Measurements from ENCODE around the gene BICRA.

Gene BICRA

GRCh38 chr19:47670736-47671135, 61.8 kb downstream of the BICRA start:
- Histone ChIP-seq H2AFZ (ENCODE audit: low read length) (no peak overlapping the region), H3K4me1 (ENCODE audit: insufficient read depth, low read length, severe bottlenecking) (no peaks in the 10 kb centered on the region), H4K20me1 (ENCODE audit: insufficient read depth, low read length) (no peaks in the 10 kb centered on the region), H3K4me2 (ENCODE audit: low read length) (no peak overlapping the region), H3K9ac (ENCODE audit: low read length) (no peak overlapping the region), H3K79me2 (ENCODE audit: insufficient read depth, low read length) (no peaks in the 10 kb centered on the region), H3K4me3 (ENCODE audit: low read depth, low read length, poor library complexity, severe bottlenecking) (no peak overlapping the region), H3K36me3 (ENCODE audit: insufficient read depth, low read length) (peaks cover 10% of the 10 kb centered on the region; the same call in 1 of the 2 replicates), H3F3A (ENCODE audit: insufficient read depth, low read length) (no peaks in the 10 kb centered on the region), H3K27me3 (ENCODE audit: insufficient read depth, low read length) (no peaks in the 10 kb centered on the region), H3K9me2 (ENCODE audit: low read depth, low read length) (no peaks in the 10 kb centered on the region), H3K9me3 (ENCODE audit: low read length) (no peaks in the 10 kb centered on the region), H3K27ac (ENCODE audit: low read depth, low read length, poor library complexity, severe bottlenecking) (no peak overlapping the region)
- TF ChIP-seq EZH2 (IDR thresholded peaks at IDR 0.05; ENCODE audit: borderline replicate concordance, low read length) (no peak), CTCF (IDR thresholded peaks at IDR 0.05; ENCODE audit: low read length) (no peak)

- no peaks in the 10 kb centered on the region for H3K79me2 ChIP-seq (ENCODE audit: insufficient read depth, low read length)
- no peaks in the 10 kb centered on the region for H3K27me3 ChIP-seq (ENCODE audit: insufficient read depth, low read length)
- H3K4me3 ChIP-seq (ENCODE audit: low read depth, low read length, poor library complexity, severe bottlenecking), result no peak overlapping the region
- no peak overlapping the region for H3K9ac ChIP-seq (ENCODE audit: low read length)
- no peak overlapping the region for H3K27ac ChIP-seq (ENCODE audit: low read depth, low read length, poor library complexity, severe bottlenecking)
- no peaks in the 10 kb centered on the region for H4K20me1 ChIP-seq (ENCODE audit: insufficient read depth, low read length)
- no peaks in the 10 kb centered on the region for H3K4me1 ChIP-seq (ENCODE audit: insufficient read depth, low read length, severe bottlenecking)
- H2AFZ ChIP-seq (ENCODE audit: low read length), result no peak overlapping the region
- no peak for TF ChIP-seq EZH2 (IDR thresholded peaks at IDR 0.05; ENCODE audit: borderline replicate concordance, low read length)
- no peak for TF ChIP-seq CTCF (IDR thresholded peaks at IDR 0.05; ENCODE audit: low read length)
- H3K4me2 ChIP-seq (ENCODE audit: low read length), result no peak overlapping the region
- H3K9me2 ChIP-seq (ENCODE audit: low read depth, low read length), result no peaks in the 10 kb centered on the region
- H3F3A ChIP-seq (ENCODE audit: insufficient read depth, low read length), result no peaks in the 10 kb centered on the region
- H3K9me3 ChIP-seq (ENCODE audit: low read length), result no peaks in the 10 kb centered on the region
- peaks cover 10% of the 10 kb centered on the region; the same call in 1 of the 2 replicates for H3K36me3 ChIP-seq (ENCODE audit: insufficient read depth, low read length)
These were observed 62.6 kb downstream of the BICRA start for GRCh38 chr19:47671499-47671898.

GRCh38 chr19:47673426-47673825, 64.5 kb downstream of the BICRA start:
- H3K27ac ChIP-seq (ENCODE audit: low read depth, low read length, poor library complexity, severe bottlenecking), result no peak overlapping the region
- H3K36me3 ChIP-seq (ENCODE audit: insufficient read depth, low read length), result peaks cover 10% of the 10 kb centered on the region; the same call in 1 of the 2 replicates
- no peak overlapping the region for H3K9ac ChIP-seq (ENCODE audit: low read length)
- no peaks in the 10 kb centered on the region for H3K9me3 ChIP-seq (ENCODE audit: low read length)
- no peaks in the 10 kb centered on the region for H4K20me1 ChIP-seq (ENCODE audit: insufficient read depth, low read length)
- no peaks in the 10 kb centered on the region for H3K79me2 ChIP-seq (ENCODE audit: insufficient read depth, low read length)
- no peak for TF ChIP-seq EZH2 (IDR thresholded peaks at IDR 0.05; ENCODE audit: borderline replicate concordance, low read length)
- TF ChIP-seq CTCF (IDR thresholded peaks at IDR 0.05; ENCODE audit: low read length), result no peak
- H3K9me2 ChIP-seq (ENCODE audit: low read depth, low read length), result no peaks in the 10 kb centered on the region
- H2AFZ ChIP-seq (ENCODE audit: low read length), result no peak overlapping the region
- no peaks in the 10 kb centered on the region for H3K4me1 ChIP-seq (ENCODE audit: insufficient read depth, low read length, severe bottlenecking)
- no peaks in the 10 kb centered on the region for H3F3A ChIP-seq (ENCODE audit: insufficient read depth, low read length)
- no peaks in the 10 kb centered on the region for H3K27me3 ChIP-seq (ENCODE audit: insufficient read depth, low read length)
- H3K4me2 ChIP-seq (ENCODE audit: low read length), result no peak overlapping the region
- H3K4me3 ChIP-seq (ENCODE audit: low read depth, low read length, poor library complexity, severe bottlenecking), result no peak overlapping the region
